Measurements from ENCODE around the gene RYR3.
A peak's percentile ranks its signal among the peaks of the same experiment; 100 is the strongest.

RYR3 gene

DNA sequence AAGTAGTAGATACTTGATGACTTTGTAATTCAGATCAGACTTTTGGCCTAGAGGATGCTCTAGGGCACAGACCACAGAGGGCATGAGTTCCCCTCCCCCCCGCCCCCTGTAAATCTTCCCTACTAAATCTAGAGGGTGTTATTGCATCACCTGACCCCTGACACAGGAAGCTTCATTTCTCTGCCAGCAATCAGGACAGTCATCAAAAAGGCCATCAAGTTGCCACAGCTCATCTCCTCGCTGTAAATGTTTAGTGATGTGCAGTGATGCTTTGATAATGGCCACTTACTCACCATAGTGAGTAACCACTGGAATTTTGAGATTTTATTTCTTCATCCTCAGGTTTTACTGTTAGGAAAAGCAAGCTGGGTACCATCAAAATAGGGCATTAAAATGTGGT is 368.3 kb downstream of the RYR3 start:
- no peak for DNase-seq (ENCODE audit: low read depth)
- TF ChIP-seq CTCF (IDR thresholded peaks at IDR 0.05; ENCODE audit: insufficient read depth, low read depth, low read length, missing control alignments), result no peak
- no peak overlapping the region for H3K4me3 ChIP-seq (ENCODE audit: low read length)

GRCh38 chr15:33680336-33680735 is 369.6 kb downstream of the RYR3 start:
- no peak for DNase-seq (ENCODE audit: low read depth)
- no peak for TF ChIP-seq CTCF (IDR thresholded peaks at IDR 0.05; ENCODE audit: insufficient read depth, low read depth, low read length, missing control alignments)
- no peak overlapping the region for H3K4me3 ChIP-seq (ENCODE audit: low read length)

- no peak for TF ChIP-seq CTCF (IDR thresholded peaks at IDR 0.05; ENCODE audit: insufficient read depth, low read depth, low read length, missing control alignments)
- no peak overlapping the region for H3K4me3 ChIP-seq (ENCODE audit: low read length)
- DNase-seq (ENCODE audit: low read depth), result no peak
Observed at GRCh38 chr15:33693166-33693800, 382.5 kb downstream of the RYR3 start.

- TF ChIP-seq CTCF (IDR thresholded peaks at IDR 0.05; ENCODE audit: insufficient read depth, low read depth, low read length, missing control alignments), result no peak
- H3K4me3 ChIP-seq (ENCODE audit: low read length), result no peak overlapping the region
- DNase-seq (ENCODE audit: low read depth), result no peak
Observed at GRCh38 chr15:33698126-33698525, 387.4 kb downstream of the RYR3 start.

DNA sequence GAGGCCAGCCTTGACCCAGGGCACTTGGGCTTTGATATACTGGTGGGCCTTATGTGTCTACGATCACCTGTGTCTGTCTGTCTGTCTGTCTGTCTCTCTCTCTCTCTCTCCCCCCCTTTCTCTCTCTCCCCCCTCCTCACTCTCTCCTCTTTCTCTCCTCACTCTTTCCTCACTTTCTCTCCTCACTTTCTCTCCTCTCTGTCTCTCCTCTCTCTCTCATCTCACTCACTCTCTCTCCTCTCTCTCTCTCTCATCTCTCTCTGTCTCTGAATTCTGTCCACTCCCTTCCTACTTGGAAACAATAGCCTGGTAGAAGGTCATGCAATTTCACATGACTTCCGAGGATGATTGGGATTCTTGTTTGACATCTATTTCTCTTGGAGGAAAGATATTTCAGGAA is 388.4 kb downstream of the RYR3 start:
- DNase-seq (ENCODE audit: low read depth), result no peak
- no peak for TF ChIP-seq CTCF (IDR thresholded peaks at IDR 0.05; ENCODE audit: insufficient read depth, low read depth, low read length, missing control alignments)
- H3K4me3 ChIP-seq (ENCODE audit: low read length), result no peak overlapping the region

DNA sequence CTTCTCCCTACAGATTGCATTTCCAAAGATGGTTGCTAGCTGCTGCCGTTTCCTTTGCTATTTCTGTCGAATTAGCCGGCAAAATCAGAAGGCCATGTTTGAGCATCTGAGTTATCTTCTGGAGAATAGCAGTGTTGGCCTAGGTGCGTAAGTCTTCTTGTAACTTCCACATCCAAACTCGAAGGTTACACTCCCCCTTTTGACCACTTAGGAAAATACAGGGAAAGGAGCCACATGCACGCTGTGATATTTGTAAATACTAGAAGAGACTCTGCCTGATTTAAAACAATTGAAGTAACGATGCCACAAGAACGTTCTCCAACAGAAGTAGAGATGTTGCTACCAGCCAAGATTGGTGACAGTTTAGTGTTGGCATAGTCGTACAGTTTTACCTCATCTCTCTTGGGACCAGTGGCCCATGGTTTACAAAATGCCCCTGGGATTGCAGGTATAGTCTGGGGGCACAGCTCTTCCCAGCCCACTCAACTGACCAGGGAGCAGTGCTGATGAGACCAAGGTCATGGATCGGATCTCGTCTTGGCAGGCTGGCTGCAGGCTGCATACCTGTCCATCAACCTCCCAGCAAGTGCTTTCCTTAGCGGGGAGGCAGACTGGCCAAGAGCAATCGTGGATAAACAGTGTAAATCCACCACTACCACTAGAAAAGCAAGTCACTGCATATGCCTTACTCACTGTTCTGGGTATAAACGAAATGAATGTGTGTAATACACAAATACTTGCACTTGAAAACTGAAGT is 389.1 kb downstream of the RYR3 start:
- peak; percentile 38 for DNase-seq (ENCODE audit: low read depth)
- H3K4me3 ChIP-seq (ENCODE audit: low read length), result no peak overlapping the region
- TF ChIP-seq CTCF (IDR thresholded peaks at IDR 0.05; ENCODE audit: insufficient read depth, low read depth, low read length, missing control alignments), result peak; percentile 32

Data from epithelial cell of esophagus (primary cell).